Measurements from ENCODE around the gene MAP2K2.

Gene MAP2K2

DNA sequence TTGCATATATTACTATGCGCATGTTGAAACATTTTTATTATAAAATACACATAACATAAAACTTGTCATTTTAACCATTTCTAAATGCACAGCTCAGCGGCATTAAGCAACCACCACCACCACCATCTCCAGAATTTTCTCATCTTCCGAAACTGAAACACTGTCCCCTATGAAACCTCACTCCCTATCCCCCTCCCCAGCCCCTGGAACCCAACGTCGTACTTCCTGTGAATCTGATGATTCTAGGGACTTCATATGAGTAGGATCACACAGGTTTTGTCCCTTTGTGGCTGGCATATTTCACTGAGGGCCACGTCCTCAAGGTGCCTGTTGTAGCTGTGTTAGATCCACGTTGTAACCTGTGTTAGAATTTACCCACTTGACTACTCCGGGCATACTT lies 716 bp upstream of the MAP2K2 start:
- TF ChIP-seq, protein P1, sequence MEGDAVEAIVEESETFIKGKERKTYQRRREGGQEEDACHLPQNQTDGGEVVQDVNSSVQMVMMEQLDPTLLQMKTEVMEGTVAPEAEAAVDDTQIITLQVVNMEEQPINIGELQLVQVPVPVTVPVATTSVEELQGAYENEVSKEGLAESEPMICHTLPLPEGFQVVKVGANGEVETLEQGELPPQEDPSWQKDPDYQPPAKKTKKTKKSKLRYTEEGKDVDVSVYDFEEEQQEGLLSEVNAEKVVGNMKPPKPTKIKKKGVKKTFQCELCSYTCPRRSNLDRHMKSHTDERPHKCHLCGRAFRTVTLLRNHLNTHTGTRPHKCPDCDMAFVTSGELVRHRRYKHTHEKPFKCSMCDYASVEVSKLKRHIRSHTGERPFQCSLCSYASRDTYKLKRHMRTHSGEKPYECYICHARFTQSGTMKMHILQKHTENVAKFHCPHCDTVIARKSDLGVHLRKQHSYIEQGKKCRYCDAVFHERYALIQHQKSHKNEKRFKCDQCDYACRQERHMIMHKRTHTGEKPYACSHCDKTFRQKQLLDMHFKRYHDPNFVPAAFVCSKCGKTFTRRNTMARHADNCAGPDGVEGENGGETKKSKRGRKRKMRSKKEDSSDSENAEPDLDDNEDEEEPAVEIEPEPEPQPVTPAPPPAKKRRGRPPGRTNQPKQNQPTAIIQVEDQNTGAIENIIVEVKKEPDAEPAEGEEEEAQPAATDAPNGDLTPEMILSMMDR (IDR thresholded peaks at IDR 0.05; ENCODE audit: low read depth, low read length, missing control alignments): no peak
- no peak for DNase-seq (ENCODE audit: low read depth)
- H3K4me3 ChIP-seq (ENCODE audit: low read depth, low read length): no peak overlapping the region; the same call in 1 of the 2 replicates

DNA sequence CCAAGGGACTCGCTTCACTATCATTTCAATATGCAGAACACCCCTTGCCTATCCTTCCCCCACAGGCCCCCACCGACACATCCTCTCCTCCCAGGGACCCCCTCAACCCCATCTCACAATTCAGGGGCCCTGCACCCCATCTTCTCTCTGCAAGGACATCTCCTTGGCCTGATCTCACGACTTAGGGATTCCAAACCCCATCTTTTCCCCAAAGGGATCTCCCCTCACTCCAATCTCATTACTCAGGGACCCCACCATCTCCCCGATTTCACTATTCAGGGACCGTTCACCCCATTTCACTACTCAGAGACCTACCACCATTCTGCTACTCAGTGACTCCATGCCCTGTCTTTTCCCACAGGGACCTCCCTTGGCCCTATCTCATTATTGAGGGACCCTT lies 1.4 kb downstream of the MAP2K2 start:
- H3K4me3 ChIP-seq (ENCODE audit: low read depth, low read length): peak overlapping the region; percentile 87
- TF ChIP-seq, protein P1 (IDR thresholded peaks at IDR 0.05; ENCODE audit: low read depth, low read length, missing control alignments): no peak
- no peak for DNase-seq (ENCODE audit: low read depth)

DNA sequence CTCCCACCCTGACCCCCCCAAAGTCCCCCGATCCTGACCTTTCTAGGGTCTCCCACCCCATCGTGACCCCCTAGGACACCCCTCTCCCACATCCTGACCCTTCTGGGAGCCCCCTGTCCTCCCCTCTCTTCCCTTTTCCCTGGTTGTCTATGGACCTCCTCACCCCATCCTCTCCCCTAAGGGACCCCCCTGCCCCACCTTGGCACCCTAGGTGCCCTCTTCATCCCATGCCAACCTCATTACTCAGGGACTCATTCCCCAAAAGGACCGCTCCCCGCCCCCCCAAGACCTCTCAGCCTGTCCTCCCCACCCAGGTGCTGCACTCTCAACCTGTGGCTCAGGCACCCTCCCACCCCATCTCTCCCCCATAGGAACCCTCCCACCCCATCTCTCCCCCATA lies 2.1 kb downstream of the MAP2K2 start:
- H3K4me3 ChIP-seq (ENCODE audit: low read depth, low read length): no peak overlapping the region
- no peak for DNase-seq (ENCODE audit: low read depth)
- TF ChIP-seq, protein P1 (IDR thresholded peaks at IDR 0.05; ENCODE audit: low read depth, low read length, missing control alignments): no peak

DNA sequence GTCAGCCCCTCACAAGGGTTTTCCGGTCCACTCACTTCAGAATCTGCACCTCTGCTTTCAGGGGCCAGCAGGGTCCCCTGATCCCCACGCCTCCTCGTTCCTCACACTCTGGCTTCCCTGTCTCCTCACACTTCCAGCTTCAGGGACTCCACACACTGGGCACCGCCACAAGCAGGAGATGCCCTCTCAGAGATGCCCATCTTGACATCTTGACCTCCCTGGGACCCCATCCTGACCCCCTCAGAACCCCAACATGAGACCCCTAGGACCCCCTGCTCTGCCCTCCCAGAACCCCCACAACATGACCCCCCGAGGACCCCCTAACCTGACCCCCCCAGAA lies 2.7 kb downstream of the MAP2K2 start:
- TF ChIP-seq, protein P1 (IDR thresholded peaks at IDR 0.05; ENCODE audit: low read depth, low read length, missing control alignments): no peak
- no peak overlapping the region for H3K4me3 ChIP-seq (ENCODE audit: low read depth, low read length)
- DNase-seq (ENCODE audit: low read depth): no peak

DNA sequence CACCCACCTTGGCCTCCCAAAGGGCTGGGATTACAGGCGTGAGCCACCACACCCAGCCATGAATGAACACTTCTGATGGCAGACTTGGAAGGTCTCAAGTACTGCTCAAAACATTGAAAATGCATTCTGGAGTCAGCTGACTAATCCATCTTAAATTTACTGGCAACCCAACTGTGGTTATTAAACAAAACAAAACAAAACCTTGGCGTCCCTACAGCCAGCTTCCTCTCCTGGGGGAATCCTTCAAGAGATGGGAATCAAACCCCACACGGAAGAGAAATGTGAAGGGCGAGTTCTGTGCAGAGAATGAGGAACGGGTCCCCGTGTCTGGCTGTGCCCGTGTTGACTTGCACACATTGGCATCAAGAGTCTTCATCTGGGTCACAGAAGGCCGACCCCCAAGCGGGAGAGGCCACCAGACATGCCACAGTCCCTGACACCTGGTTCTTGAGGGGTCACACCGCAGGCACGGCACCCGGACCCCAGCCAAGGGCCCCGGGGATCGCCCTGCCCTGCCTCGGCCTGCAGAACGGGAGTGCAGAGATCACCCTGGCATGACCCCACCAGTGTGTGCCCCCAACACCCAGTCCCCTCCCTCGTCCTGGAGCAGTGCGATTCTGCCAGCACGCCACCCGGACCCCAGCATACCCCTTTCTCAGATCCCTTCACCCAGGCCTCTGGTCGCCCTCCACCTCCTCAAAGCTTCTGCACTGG lies 3.2 kb downstream of the MAP2K2 start:
- H3K4me3 ChIP-seq (ENCODE audit: low read depth, low read length): no peak overlapping the region
- DNase-seq (ENCODE audit: low read depth): no peak

DNA sequence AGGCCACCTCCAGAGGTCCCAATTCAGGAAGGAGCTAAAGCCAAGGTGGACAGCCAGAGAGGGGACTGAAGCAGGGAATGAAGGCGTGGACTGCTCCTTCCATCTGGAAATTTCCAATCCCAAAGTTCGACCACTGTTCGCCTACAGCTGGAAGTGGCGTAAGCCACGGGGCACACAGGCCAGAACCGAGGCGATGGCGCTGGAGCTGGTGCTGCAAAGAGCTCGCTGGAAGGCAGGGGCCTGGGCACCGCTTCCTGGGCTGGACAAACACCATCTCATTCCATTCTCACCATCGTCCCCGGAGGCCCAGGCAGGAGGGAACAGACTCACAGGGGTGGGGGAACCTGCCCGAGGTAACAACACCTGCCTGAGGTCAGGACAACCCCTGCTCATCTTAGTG lies 4.2 kb downstream of the MAP2K2 start:
- DNase-seq (ENCODE audit: low read depth): no peak
- TF ChIP-seq, protein P1 (IDR thresholded peaks at IDR 0.05; ENCODE audit: low read depth, low read length, missing control alignments): no peak
- H3K4me3 ChIP-seq (ENCODE audit: low read depth, low read length): no peak overlapping the region

More for the DNA sequence above, 3.2 kb downstream of the MAP2K2 start:
- TF ChIP-seq, protein P1 (IDR thresholded peaks at IDR 0.05; ENCODE audit: low read depth, low read length, missing control alignments): no peak

DNA sequence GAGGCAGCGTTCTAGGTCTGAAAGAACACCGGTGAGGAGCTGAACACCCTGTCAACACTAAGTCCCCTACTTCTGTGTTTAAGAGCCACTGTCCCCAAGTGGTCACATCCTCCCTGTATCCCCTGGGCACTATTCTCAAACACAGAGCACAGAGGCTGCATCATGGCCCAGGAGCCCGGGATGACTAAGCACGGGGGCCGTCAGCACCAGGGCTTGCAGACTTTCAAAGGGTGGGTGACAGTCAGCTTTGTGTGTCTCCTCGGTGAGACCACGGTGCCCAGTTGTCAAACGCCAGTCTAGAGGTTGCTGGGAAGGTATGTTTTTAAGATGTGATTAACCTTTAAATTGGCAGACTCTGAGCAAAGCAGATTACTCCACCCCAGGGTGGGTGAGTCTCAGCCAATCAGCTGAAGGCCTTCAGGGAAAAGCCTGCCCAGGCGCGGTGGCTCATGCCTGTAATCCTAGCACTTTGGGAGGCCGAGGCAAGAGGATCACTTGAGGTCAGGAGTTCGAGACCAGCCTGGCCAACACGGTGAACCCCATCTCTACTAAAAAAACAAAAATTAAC lies 8.0 kb downstream of the MAP2K2 start:
- DNase-seq (ENCODE audit: low read depth): no peak
- H3K4me3 ChIP-seq (ENCODE audit: low read depth, low read length): peak overlapping the region; percentile 23
- TF ChIP-seq, protein P1 (IDR thresholded peaks at IDR 0.05; ENCODE audit: low read depth, low read length, missing control alignments): no peak
